Activated CD4-positive, alpha-beta T cell treated with anti-CD3 and anti-CD28 coated beads, Interleukin-10, Interleukin-2, amounts not matched to agents 100 ng/mL and 50 ng/mL, durations not matched to agents 16 hours and 8 hours (primary cell): ENCODE data around the gene SPAST.
"Not testable (repeated sequence)": the region's sequence is repeated elsewhere in the genome, so short reads cannot be mapped to it uniquely, and the experiment has no call there.

Experiments used
- DNase-seq: peaks from one replicate; pipeline ENCODE4 v3.0.0-alpha.2; 2020

The SPAST gene

GRCh38 chr2:32128636-32129035 lies 65.3 kb downstream of the SPAST start:
- no peak for DNase-seq

DNA sequence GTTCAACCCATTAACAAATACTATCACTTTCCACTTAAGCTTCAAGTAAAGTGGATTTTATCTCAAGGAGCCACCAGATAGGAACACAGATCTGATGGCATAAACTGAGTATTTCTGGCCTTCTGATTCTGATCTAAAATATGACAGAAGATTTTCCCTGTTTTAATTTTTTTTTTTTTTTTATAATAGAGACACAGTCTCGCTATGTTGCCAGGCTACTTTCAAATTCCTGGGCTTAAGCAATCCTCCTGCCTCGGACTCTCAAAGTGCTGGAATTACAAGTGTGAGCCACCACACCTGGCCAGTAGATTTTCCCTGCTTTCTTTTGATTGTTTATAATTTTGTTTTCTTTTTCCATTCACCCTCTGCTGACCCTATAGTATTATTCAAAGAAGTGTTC lies 65.7 kb downstream of the SPAST start:
- no peak for DNase-seq

GRCh38 chr2:32135409-32135808 lies 72.1 kb downstream of the SPAST start:
- DNase-seq = peak; percentile 23

- DNase-seq = no peak
Measured at GRCh38 chr2:32136097-32136496, 72.7 kb downstream of the SPAST start.

GRCh38 chr2:32151544-32151943 lies 88.2 kb downstream of the SPAST start:
- DNase-seq = not testable (repeated sequence)

DNA sequence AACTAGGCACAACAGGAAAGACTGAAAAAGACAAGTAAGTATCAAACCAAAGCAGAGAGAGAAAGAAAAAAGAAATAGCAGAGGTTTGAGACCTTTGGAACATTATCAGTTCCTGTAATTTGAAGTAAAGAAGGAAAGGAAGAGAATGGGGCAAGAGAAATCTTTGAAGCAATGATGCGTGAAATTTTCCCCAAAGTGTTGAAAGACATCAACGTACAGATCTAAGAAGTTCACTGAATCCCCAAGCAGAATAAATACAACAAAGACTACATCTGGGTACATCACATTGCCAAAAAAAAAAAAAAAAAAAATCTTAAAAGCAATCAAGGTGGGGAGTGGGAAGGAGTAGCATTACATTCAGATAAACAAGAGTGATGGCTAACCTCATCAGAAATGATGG lies 96.3 kb downstream of the SPAST start:
- no peak for DNase-seq

- no peak for DNase-seq
Measured at GRCh38 chr2:32161296-32161695, 97.9 kb downstream of the SPAST start.

GRCh38 chr2:32164254-32164653 lies 100.9 kb downstream of the SPAST start:
- not testable (repeated sequence) for DNase-seq

DNA sequence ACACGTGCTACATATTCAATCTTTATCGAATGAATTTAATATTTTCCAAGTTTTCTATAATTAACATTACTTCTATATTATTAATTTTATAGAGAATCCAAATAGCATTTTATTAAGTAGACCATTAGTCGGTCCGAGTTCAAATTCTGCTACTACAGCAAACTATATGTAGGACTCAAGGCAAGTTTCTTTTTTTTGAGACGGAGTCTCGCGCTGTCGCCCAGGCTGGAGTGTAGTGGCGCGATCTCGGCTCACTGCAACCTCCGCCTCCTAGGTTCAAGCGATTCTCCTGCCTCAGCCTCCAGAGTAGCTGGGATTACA lies 101.6 kb downstream of the SPAST start:
- not testable (repeated sequence) for DNase-seq

GRCh38 chr2:32166115-32166574 lies 102.8 kb downstream of the SPAST start:
- DNase-seq = no peak

DNA sequence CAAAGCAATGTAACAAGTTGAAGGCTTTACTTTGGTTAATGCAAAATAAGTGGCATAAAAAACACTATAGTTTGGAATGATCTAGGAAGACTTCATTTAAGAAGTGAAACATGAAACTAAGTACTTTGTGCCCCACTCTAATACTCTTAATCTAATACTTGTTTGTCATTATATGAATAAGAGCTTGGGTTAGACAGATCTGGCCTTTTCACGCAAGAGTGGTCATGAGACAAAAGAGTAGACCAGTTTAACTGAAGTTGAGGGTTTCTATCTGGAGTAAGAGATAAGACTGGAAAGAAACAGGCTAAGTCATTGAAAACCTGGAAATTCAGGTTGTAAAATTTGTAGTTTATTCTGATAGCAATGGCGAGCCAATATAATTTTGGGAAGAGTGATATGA lies 105.2 kb downstream of the SPAST start:
- DNase-seq = peak; percentile 28

GRCh38 chr2:32172870-32173269 lies 109.5 kb downstream of the SPAST start:
- no peak for DNase-seq

DNA sequence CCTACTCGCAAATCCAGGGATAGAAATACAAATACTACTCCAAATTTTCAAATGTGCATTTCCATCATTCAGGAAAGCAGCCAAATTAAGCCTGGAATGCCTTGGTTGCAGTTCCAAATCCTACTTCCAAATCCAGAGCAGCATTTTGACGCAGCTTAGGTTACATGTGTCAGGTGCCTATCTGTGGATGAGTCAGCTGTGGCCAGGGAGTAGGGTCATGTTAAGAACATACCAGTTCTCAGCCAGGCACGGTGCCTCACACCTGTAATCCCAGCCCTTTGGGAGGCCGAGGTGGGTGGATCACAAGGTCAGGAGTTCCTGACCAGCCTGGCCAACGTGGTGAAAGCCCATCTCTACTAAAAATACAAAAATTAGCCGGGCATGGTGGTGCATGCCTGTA lies 119.3 kb downstream of the SPAST start:
- DNase-seq = no peak

DNA sequence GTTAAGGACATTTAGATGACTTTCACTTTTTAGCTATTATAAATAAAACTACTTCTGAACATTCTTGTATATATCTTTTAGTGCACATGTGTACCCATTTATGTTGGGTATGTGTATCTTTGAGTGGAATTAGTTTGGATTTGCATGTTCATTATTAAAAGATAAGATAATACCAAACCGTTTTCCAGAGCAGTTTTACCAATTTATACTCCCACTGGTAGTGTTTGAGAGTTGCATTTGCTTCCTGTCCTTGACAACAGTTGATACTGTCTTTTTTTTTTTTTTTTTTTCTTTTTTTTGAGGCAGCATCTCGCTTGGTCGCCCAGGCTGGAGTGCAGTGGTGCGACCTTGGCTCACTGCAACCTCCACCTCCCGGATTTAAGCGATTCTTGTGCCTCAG lies 125.7 kb downstream of the SPAST start:
- no peak for DNase-seq

DNA sequence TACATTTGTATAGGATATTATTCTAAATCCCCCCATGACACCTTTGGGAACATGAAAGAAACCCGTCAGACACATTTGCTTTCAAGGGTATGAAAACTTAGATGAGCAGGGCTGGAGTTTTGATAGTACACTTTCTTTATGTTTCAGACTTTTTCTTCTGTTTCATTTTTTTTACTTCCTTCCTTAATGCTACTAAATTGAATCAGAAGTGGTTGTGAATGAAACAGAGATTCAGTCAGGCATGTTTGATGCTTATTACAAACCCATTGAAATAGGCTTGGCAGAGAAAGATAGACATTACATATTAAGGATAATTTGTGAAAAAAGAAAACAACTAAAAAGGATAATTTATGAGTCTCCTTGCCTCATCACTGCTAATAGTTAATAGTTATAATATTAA lies 129.1 kb downstream of the SPAST start:
- peak; percentile 24 for DNase-seq

DNA sequence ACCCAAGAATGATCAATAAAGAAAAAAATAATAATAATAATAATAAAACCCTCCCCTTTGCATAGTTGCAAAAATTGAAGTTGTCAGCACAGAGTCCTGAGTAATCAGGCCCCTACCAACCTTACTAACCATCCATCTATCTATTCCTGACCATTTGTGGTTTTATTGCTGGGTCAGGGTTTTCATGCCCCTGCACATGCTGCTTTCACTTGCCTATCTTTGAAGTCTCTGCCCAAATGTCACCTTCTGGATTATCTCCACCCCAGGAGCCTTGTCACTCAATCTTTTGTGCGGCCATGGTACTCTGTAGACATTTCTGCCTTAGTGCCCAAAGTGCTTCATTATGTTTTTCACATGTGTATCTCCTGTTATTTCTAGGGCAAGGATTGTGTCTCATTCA lies 137.5 kb downstream of the SPAST start:
- no peak for DNase-seq

DNA sequence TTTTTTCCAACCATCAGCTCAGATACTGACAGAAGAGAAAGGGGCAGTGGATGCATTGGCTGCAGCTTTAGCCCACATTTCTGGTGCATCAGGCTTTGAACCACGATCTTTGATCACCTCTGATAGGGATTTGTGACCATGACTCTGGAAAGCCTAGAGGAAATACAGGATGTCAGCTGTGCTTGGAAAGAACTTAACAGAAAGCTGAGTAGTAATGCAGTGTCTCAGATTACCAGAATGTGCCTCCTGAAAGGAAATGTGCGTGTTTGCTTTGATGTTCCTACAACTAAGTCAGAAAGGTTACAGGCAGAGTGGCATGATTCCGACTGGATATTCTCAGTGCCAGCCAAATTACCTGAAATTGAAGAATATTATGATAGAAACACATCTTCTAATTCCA lies 140.1 kb downstream of the SPAST start:
- not testable (repeated sequence) for DNase-seq
